Body of pancreas (tissue), 4 donors: ENCODE measurements around the gene HOXB8. TPM values are rescaled to one million over a fixed set of nuclear protein-coding genes. Genes with fewer than 3 reads are reported as not detected.
A peak's percentile ranks its signal among the peaks of the same experiment; 100 is the strongest.

ENCODE experiments used
- ATAC-seq: fragments of 150-250 bp; one replicate; pipeline ENCODE4 v1.9.1; 2016
- DNase-seq, 4 donors: peaks; one replicate each; pipeline ENCODE4 v3.0.0-alpha.2; 2019
- H3K27ac ChIP-seq, 4 donors: fragments of 200-600 bp; sonication (generic); 1 replicate in 3 of 4; 2 replicates in 1 of 4; pipeline versions ENCODE4 v1.5.1 to v1.6.1; 2016 to 2019; ENCODE audit warnings: mild to moderate bottlenecking in 1 of 4, mixed read lengths in 1 of 4, moderate library complexity in 1 of 4
- H3K27me3 ChIP-seq, 2 donors: fragments of 200-600 bp; sonication (generic); one replicate each; pipeline ENCODE4 v1.6.0; 2016; ENCODE audit warnings: mild to moderate bottlenecking in 1 of 2
- H3K36me3 ChIP-seq, 2 donors: fragments of 200-600 bp; sonication (generic); replicated peaks in 1 of 2; 2 replicates each; pipeline ENCODE4 v1.5.1; 2016; ENCODE audit warnings: low read depth in 2 of 2; ENCODE audit not compliant: insufficient read depth in 1 of 2
- H3K4me1 ChIP-seq: fragments of 200-600 bp; sonication (generic); one replicate; pipeline ENCODE4 v1.6.0; 2016
- H3K4me3 ChIP-seq, 2 donors: fragments of 200-600 bp; sonication (generic); 1 replicate in 1 of 2; 2 replicates in 1 of 2; pipeline ENCODE4 v1.5.1; 2016 to 2019
- H3K9me3 ChIP-seq, 3 donors: fragments of 200-600 bp; sonication (generic); 1 replicate in 2 of 3; 2 replicates in 1 of 3; pipeline ENCODE4 v1.5.1; 2016
- CTCF ChIP-seq, 7 experiments: fragments of 450-650 bp in 4 of 7; fragments of 200-600 bp in 3 of 7; sonication (generic) in 3 of 7; IDR thresholded peaks; one replicate each; pipeline ENCODE4 v1.5.1; 2016 to 2019; ENCODE audit warnings: antibody characterized with exemption in 7 of 7
- POLR2A ChIP-seq, 3 donors: fragments of 450-650 bp; IDR thresholded peaks; one replicate each; pipeline ENCODE4 v1.6.1; 2016; ENCODE audit warnings: antibody characterized with exemption in 3 of 3, mild to moderate bottlenecking in 2 of 3
- WGBS, 2 donors: methylation state at CpG; one replicate each; pipeline ENCODE4 v1.1.5; 2017; 5-methylcytosine and 5-hydroxymethylcytosine counted together
- intact Hi-C: fragments of 100-400 bp; cut with DNase I; formaldehyde crosslinking; loops from one replicate; pipeline ENCODE4 v1.15.1; 2023
- total RNA-seq, 2 donors: library from RNA; depleted of rRNA; stranded (reverse); fragments of >200 nt; gene quantifications; one replicate each; pipeline ENCODE4 v1.1.0, GENCODE V29; 2016

HOXB8 gene
- total RNA-seq, 2 donors from 2014 or later, result not detected

GRCh38 chr17:48596000-48596734 lies 18.9 kb downstream of the HOXB8 start:
- no peak for ATAC-seq
- H3K36me3 ChIP-seq, result no peaks in the 10 kb centered on the region
- WGBS, 2 donors, result 11% methylated on average over 27 to 53 of the region's 54 CpGs
- intact Hi-C loops, result no loop called here
- no peaks in the 10 kb centered on the region for H3K9me3 ChIP-seq
- H3K27me3 ChIP-seq, result peaks cover 7 to 75% of the 10 kb centered on the region in 2 donors
- no peak overlapping the region for H3K4me3 ChIP-seq
- H3K4me1 ChIP-seq, result peaks cover 35% of the 10 kb centered on the region
- DNase-seq, result no peak
- H3K27ac ChIP-seq, result no peak overlapping the region
- TF ChIP-seq POLR2A (IDR thresholded peaks at IDR 0.05) (no peak), CTCF (IDR thresholded peaks at IDR 0.05) (no peak)

- intact Hi-C loops, result no loop called here
- H3K36me3 ChIP-seq, result no peaks in the 10 kb centered on the region
- H3K27ac ChIP-seq, result no peak overlapping the region
- no peak for TF ChIP-seq POLR2A (IDR thresholded peaks at IDR 0.05)
- no peak for TF ChIP-seq CTCF (IDR thresholded peaks at IDR 0.05)
- DNase-seq (no peak), ATAC-seq (no peak)
- H3K9me3 ChIP-seq, result no peaks in the 10 kb centered on the region
- WGBS, 2 donors, result 25 to 28% methylated on average over 25 of the region's 25 CpGs
- peaks cover 5 to 71% of the 10 kb centered on the region in 2 donors for H3K27me3 ChIP-seq
- H3K4me1 ChIP-seq, result peaks cover 35% of the 10 kb centered on the region
- H3K4me3 ChIP-seq, result no peak overlapping the region
Measured at GRCh38 chr17:48595278-48595999, 19.7 kb downstream of the HOXB8 start.

GRCh38 chr17:48594538-48595277 lies 20.4 kb downstream of the HOXB8 start:
- Histone ChIP-seq H3K4me3 (no peak overlapping the region), H3K27me3 (peaks cover 5 to 67% of the 10 kb centered on the region in 2 donors), H3K4me1 (peaks cover 35% of the 10 kb centered on the region), H3K27ac (peak overlapping the region in 1 of 4 donors; percentile 18), H3K36me3 (no peaks in the 10 kb centered on the region), H3K9me3 (no peaks in the 10 kb centered on the region)
- TF ChIP-seq POLR2A (IDR thresholded peaks at IDR 0.05), result no peak
- no peak for TF ChIP-seq CTCF (IDR thresholded peaks at IDR 0.05)
- WGBS, 2 donors, result 31 to 38% methylated on average over 14 to 25 of the region's 25 CpGs
- intact Hi-C loops, result no loop called here
- no peak for DNase-seq
- no peak for ATAC-seq

GRCh38 chr17:48593840-48594537 lies 21.1 kb downstream of the HOXB8 start:
- 9 to 10% methylated on average over 37 of the region's 37 CpGs for WGBS, 2 donors
- H3K27ac ChIP-seq, result peak overlapping the region in 1 of 4 donors; percentile 18
- DNase-seq (peak; percentile 59 to 78 (median 72)), ATAC-seq (peak; percentile 66)
- no peak overlapping the region for H3K4me3 ChIP-seq
- intact Hi-C loops, result no loop called here
- H3K36me3 ChIP-seq, result no peaks in the 10 kb centered on the region
- peak in 1 of 3 donors; percentile 1 for TF ChIP-seq POLR2A (IDR thresholded peaks at IDR 0.05)
- TF ChIP-seq CTCF (IDR thresholded peaks at IDR 0.05), result peak; percentile 64 to 87 (median 78)
- peaks cover 5 to 60% of the 10 kb centered on the region in 2 donors for H3K27me3 ChIP-seq
- H3K9me3 ChIP-seq, result no peaks in the 10 kb centered on the region
- H3K4me1 ChIP-seq, result peaks cover 35% of the 10 kb centered on the region
